Activated naive CD4-positive, alpha-beta T cell treated with anti-CD3 and anti-CD28 coated beads, Interleukin-2, amount 50 U/mL, for 24 hours (primary cell): ENCODE measurements around the gene ZIC5.

Experiments used
- H3K27ac Mint-ChIP-seq: one replicate; pipeline ENCODE4 v1.8.0; 2021; ENCODE audit warnings: mild to moderate bottlenecking, mixed read lengths
- H3K27me3 Mint-ChIP-seq: one replicate; pipeline ENCODE4 v1.8.0; 2021; ENCODE audit warnings: mixed read lengths
- H3K36me3 Mint-ChIP-seq: one replicate; pipeline ENCODE4 v1.8.0; 2021; ENCODE audit warnings: mixed read lengths
- H3K4me1 Mint-ChIP-seq: one replicate; pipeline ENCODE4 v1.8.0; 2021; ENCODE audit warnings: mixed read lengths
- H3K4me3 Mint-ChIP-seq: one replicate; pipeline ENCODE4 v1.8.0; 2021; ENCODE audit warnings: mild to moderate bottlenecking, mixed read lengths
- H3K9me3 Mint-ChIP-seq: one replicate; pipeline ENCODE4 v1.8.0; 2021; ENCODE audit warnings: mixed read lengths

The ZIC5 gene

DNA sequence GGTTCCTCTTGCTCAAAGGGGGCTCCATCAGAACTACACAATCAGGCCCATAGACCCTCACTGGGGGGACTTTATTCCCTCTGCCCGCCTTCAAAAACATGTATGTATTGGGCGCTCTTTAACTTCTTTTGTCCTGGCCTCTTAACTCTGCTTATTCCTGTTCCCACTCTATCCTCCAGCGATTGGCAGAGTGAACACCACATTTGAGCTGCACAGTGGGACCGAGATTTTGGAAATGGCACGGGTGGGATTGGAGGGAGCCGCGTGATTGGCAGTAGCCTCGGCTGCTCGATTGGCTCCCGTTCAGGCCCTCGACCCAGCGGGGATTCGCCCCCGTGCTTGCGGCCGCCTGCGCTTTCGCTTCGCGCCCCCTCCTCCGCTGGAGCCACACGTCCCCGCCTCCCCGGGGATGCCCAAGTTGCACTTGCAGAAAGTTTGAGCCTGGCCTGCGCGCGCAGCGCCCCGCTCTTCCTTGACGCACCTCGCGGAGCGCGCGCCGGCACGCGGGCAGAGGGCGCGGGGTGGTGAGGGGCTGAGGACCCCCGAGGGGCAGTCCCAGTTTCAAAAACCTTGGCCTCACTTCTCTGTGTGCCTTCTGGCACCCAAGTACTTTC is at the start of gene ZIC5:
Gene ZIC5 (minus strand): TSS at position 192 of the 614 bp plus-strand sequence. CDS start 164 bp downstream, at position 28.
- Mint-ChIP-seq H3K36me3 (peaks cover 14% of the 10 kb centered on the region), H3K27me3 (peaks cover 58% of the 10 kb centered on the region), H3K4me3 (peak within 1 kb of the TSS; percentile 49), H3K9me3 (peaks cover 22% of the 10 kb centered on the region), H3K4me1 (peaks cover 20% of the 10 kb centered on the region), H3K27ac (peak within 1 kb of the TSS; percentile 79)

- peaks cover 3% of the 10 kb centered on the region for H3K36me3 Mint-ChIP-seq
- H3K27me3 Mint-ChIP-seq, result no peaks in the 10 kb centered on the region
- H3K4me3 Mint-ChIP-seq, result no peak overlapping the region
- H3K4me1 Mint-ChIP-seq, result no peaks in the 10 kb centered on the region
- no peak overlapping the region for H3K27ac Mint-ChIP-seq
- H3K9me3 Mint-ChIP-seq, result peaks cover 4% of the 10 kb centered on the region
These were observed 48.3 kb upstream of the ZIC5 start for GRCh38 chr13:100019780-100020356.

DNA sequence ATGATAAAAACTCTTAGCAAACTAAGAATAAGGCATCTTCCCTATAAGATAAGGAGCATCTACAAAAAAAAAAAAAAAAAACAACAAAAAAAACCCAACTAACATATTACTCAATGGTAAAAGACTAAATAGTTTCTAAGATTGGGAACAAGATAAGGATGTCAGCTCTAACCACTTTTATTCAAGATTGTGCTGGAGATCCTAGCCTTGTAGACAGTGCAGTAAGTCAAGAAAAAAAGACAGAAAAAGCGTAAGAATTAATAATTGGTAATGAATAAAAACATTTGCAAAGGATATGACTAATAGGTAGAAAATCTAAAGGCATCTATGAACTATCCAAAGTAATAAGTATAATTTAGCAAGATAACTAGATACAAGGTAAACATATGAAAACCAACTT is 43.1 kb upstream of the ZIC5 start:
- Mint-ChIP-seq H3K4me3 (no peak overlapping the region), H3K4me1 (no peaks in the 10 kb centered on the region), H3K27me3 (peaks cover 10% of the 10 kb centered on the region), H3K27ac (no peak overlapping the region), H3K9me3 (peaks cover 4% of the 10 kb centered on the region), H3K36me3 (peaks cover 2% of the 10 kb centered on the region)

- Mint-ChIP-seq H3K4me1 (no peaks in the 10 kb centered on the region), H3K27me3 (peaks cover 63% of the 10 kb centered on the region), H3K36me3 (peaks cover 9% of the 10 kb centered on the region), H3K4me3 (no peak overlapping the region), H3K9me3 (peaks cover 23% of the 10 kb centered on the region), H3K27ac (no peak overlapping the region)
These were observed 26.7 kb upstream of the ZIC5 start for GRCh38 chr13:99998261-99998660.

GRCh38 chr13:99997702-99998214 is 26.2 kb upstream of the ZIC5 start:
- Mint-ChIP-seq H3K27ac (no peak overlapping the region), H3K27me3 (peaks cover 65% of the 10 kb centered on the region), H3K9me3 (peaks cover 23% of the 10 kb centered on the region), H3K4me1 (peaks cover 4% of the 10 kb centered on the region), H3K36me3 (peaks cover 9% of the 10 kb centered on the region), H3K4me3 (no peak overlapping the region)

DNA sequence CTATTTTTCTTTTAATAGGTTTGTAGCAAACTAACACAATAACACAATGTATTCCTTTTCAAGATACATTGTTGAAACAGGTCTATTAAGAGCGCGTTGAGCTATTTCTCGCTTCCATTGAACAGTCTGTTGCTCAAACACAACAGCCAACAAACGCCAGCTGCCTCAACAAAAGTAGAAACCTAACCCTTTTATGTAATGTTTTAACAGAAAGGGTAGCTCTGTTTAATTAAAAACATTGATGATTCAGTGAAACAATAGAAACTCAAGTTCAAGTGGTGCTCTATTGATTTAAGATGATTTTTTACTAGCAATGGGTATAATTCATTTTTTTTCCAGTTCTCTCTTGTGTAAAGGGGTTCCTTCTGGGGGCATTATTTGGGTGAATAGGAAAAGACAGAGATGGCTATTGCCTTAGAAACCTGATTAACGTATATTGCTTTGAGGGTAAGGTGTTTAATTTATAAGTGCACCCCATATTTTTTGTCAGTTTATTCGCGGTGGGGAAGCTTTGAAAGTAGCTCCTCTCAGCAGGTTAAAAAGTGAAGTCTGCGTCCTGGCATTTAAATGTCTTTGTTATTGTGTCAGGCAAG is 24.9 kb upstream of the ZIC5 start:
- peak overlapping the region; percentile 68 for H3K27ac Mint-ChIP-seq
- peaks cover 28% of the 10 kb centered on the region for H3K9me3 Mint-ChIP-seq
- no peak overlapping the region for H3K4me3 Mint-ChIP-seq
- H3K4me1 Mint-ChIP-seq, result peaks cover 8% of the 10 kb centered on the region
- H3K27me3 Mint-ChIP-seq, result peaks cover 70% of the 10 kb centered on the region
- H3K36me3 Mint-ChIP-seq, result peaks cover 9% of the 10 kb centered on the region

DNA sequence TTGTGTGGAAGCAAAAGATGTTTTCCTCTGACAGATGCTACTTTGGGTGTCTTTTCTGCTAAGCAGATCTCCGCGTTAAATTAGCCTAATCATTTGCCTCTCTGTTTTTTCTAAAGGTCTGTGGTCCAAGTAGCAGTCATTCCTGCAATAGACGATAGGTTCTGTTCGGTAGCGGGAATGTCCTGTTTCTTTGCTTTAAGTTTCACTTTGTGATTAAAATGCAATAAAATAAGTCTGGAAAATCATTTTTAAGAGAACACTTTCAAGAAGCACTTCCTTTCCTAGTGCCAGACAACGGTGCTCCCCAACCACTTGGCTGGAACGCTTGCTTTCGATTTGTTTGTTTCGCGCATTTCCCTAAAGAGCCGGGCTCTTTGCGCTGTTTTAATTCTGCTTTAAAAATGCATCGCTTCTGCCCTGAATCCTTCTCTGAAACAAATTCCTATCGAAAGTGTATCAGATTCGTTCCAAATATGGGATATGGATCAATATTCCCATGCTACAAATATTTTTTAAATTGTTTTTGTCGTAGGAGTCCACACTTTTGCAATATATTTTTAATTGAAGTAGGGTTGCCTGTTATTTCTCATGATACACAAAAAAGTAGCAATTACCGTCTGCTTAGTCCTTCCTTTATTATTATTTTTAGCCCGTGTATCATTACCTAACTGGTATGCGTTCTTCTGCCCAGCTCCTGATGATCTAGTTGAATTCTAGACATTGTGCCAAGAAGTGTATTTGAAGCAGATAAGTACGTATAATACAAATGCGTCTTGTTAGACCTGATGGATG is 24.2 kb upstream of the ZIC5 start:
- H3K9me3 Mint-ChIP-seq, result peaks cover 28% of the 10 kb centered on the region
- H3K27me3 Mint-ChIP-seq, result peaks cover 70% of the 10 kb centered on the region
- peaks cover 9% of the 10 kb centered on the region for H3K36me3 Mint-ChIP-seq
- no peak overlapping the region for H3K4me3 Mint-ChIP-seq
- peak overlapping the region; percentile 66 for H3K27ac Mint-ChIP-seq
- peaks cover 8% of the 10 kb centered on the region for H3K4me1 Mint-ChIP-seq

- Mint-ChIP-seq H3K27ac (peak overlapping the region; percentile 0), H3K4me3 (no peak overlapping the region), H3K27me3 (peaks cover 76% of the 10 kb centered on the region), H3K9me3 (peaks cover 28% of the 10 kb centered on the region), H3K4me1 (peaks cover 8% of the 10 kb centered on the region), H3K36me3 (peaks cover 9% of the 10 kb centered on the region)
These were observed 23.6 kb upstream of the ZIC5 start for GRCh38 chr13:99995104-99995588.

DNA sequence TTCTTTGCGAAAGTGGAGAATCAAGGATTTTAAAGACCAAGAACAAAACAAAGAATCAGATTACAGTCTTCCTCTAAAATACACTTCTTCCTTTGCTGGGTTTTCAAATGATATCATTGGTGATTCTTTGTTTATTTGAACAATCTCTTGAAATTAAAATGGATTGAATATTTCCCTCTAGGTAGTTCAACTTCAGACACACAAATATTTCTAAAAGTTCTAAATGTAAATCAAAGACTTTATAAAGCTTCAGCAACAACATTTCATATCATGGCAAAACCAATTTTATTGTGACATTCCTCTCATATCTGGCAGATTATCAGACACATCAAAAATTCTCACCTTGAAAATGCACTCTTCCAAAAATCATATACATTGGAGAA is 23.1 kb upstream of the ZIC5 start:
- H3K27me3 Mint-ChIP-seq, result peaks cover 81% of the 10 kb centered on the region
- peaks cover 28% of the 10 kb centered on the region for H3K9me3 Mint-ChIP-seq
- H3K4me1 Mint-ChIP-seq, result peaks cover 12% of the 10 kb centered on the region
- peaks cover 9% of the 10 kb centered on the region for H3K36me3 Mint-ChIP-seq
- peak overlapping the region; percentile 0 for H3K27ac Mint-ChIP-seq
- no peak overlapping the region for H3K4me3 Mint-ChIP-seq

DNA sequence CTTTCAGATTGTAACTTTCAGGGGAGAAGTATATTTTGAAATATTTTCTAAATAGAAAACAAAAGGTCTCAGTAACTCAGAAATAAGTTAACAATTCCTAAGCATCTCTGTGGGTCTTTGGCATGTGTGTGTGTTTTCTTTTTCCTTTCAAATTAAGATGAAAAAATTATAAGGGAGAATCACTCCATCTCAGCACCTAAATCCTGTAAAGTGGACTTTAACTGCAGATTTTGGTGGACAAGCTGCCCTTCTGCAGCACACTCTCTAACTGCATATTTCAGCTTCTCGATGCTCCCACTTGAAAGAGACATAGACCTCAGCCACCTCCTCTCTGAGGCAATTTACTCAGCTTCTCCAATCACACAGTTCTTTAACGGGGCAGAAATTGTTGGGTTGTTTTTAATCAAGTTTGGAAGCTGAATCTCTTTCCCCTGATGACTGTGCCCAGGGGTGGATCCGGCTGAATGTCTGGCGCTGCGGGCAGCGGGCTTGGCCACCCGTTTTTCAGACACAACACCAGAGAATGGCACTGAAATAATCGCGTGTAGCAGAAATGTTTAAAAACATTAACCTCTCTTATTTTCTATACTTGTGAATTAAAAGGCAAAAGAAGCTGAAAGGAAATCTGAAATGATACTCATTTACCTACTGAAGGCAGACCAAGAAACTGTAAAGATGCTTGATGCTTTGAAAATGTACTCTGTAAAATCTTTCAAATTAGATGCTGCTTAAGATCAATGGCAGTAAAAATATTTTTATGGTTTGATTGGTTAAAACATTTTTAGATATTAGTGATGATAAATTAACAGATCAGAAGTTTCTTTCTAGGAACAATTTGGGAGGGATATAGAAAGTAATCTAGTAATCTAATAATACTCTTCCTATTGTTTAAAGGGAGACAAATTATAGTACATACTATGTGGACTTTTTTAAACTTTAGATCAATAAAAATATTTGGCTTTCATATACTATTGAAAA is 22.4 kb upstream of the ZIC5 start:
- peaks cover 28% of the 10 kb centered on the region for H3K9me3 Mint-ChIP-seq
- H3K27me3 Mint-ChIP-seq, result peaks cover 79% of the 10 kb centered on the region
- peaks cover 10% of the 10 kb centered on the region for H3K36me3 Mint-ChIP-seq
- H3K4me3 Mint-ChIP-seq, result no peak overlapping the region
- H3K4me1 Mint-ChIP-seq, result peaks cover 15% of the 10 kb centered on the region
- H3K27ac Mint-ChIP-seq, result peak overlapping the region; percentile 65

DNA sequence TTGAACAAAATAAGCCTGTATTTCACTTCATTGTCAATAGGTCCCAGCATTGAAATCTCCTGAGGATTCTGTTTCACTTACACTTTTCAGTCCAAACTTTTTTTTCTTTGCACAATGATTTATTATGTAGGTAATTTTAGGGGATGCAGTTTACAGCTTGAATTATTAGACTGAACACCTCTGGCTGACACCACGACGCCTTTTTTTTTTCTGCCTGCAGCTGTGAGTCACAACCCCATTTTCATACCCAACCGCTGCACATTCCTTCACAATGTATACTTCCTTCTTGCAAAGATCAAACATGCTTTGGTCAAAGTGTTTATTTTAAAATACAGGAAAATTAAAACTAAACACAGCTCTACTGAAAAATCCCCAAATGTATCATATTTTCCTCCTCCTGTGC is 21.4 kb upstream of the ZIC5 start:
- Mint-ChIP-seq H3K27ac (peak overlapping the region; percentile 66), H3K9me3 (peaks cover 28% of the 10 kb centered on the region), H3K36me3 (peaks cover 11% of the 10 kb centered on the region), H3K27me3 (peaks cover 73% of the 10 kb centered on the region), H3K4me3 (no peak overlapping the region), H3K4me1 (peaks cover 17% of the 10 kb centered on the region)

DNA sequence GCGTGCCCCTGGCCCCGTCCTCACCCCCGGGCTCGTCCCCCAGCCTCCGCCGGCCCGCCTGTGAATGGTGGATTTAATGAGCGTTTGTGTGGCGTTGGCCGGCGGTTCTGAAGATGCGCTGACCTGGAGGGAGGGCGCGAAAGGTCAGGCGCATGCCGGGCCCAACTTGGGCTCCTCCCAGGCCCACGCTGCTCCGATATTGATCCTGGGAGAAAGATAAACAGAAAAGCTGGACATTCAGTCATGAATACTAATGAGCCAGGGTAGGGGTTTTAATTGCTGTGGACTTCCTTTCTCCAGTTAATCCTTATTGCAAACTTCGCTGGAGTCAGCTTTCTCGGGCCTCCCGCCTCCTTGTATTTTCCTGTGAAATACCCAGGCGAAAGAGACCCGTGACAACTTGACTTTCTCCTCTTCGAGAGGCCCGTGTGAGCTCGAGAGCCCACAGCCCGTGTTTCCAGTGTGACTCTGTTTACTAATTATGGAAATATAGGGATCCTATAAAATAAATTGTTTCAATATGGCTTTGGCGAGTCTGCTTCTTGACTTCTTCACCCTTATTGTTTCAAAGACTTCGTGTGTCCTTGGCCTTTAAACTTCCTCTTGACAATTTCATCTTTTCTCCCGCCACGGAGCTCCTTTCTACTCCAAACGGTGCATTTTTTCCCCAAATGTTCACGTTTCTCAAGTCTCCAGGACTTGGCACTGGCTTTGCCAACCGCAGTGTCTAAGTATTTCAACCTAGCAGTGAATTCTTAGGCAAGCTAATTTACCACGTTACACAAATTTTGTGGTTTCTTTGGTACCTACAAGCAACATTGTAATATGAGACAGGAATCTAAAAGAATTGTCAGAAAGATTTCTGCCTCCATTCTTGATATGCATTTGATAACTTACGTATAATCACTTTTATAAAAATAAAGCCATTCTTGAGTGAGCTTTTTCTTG is 20.5 kb upstream of the ZIC5 start:
- Mint-ChIP-seq H3K36me3 (peaks cover 11% of the 10 kb centered on the region), H3K4me3 (no peak overlapping the region), H3K4me1 (peaks cover 17% of the 10 kb centered on the region), H3K27ac (peak overlapping the region; percentile 51), H3K9me3 (peaks cover 28% of the 10 kb centered on the region), H3K27me3 (peaks cover 79% of the 10 kb centered on the region)

DNA sequence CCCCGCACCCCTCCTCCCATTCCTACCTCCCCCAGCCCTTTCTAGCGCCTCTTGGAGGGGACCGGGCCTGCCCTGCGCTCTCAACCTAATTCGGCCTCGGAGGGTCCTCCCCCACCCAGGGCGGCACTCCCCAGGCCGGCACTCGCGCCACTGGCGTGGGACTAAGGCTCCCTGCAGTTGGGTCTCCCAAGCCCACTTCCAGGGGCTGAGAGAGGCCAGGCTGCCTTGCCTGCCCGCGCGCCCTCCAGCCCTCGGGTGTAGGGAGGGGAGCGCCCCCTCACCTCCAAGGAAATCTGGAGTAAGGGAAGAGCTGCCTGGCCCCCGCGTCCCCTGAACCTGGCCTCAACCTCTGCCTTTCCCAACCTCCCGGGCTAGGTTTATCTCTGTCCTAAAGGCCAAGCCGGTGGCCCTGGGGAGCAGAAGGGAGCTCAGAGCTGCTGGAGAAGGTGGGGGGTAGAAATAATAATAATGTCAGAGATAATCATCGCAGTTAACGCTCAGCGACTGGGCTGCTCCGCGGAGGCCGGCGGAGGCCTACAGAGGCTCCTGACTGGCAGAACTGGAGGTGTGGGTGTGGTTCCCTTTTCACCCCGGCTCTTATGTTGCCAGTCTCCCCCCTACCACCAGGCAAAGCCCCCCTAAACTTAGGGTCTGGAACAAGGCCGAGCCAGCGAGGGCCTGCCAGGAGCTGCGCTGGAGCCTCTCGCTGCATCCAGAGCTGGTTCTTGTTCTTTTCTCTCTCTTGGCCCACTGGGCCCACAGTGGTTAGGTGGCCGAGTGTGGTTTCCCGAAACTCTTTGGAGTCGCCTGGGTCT is 19.7 kb upstream of the ZIC5 start:
- Mint-ChIP-seq H3K9me3 (peaks cover 31% of the 10 kb centered on the region), H3K27me3 (peaks cover 79% of the 10 kb centered on the region), H3K36me3 (peaks cover 9% of the 10 kb centered on the region), H3K4me3 (no peak overlapping the region), H3K27ac (no peak overlapping the region), H3K4me1 (peaks cover 18% of the 10 kb centered on the region)
